Fibroblast of skin of right biceps (primary cell): ENCODE data around the gene CDX2.
"Not testable (repeated sequence)": the region's sequence is repeated elsewhere in the genome, so short reads cannot be mapped to it uniquely, and the experiment has no call there.

Experiments
- DNase-seq: peaks from one replicate; pipeline ENCODE4 v3.0.0-alpha.2; 2013

The CDX2 gene

GRCh38 chr13:27964741-27965323, 4.3 kb downstream of the CDX2 start:
- no peak for DNase-seq

- DNase-seq: not testable (repeated sequence)
These were observed 4.9 kb downstream of the CDX2 start for GRCh38 chr13:27964206-27964605.

GRCh38 chr13:27963491-27963890, 5.6 kb downstream of the CDX2 start:
- no peak for DNase-seq

GRCh38 chr13:27962982-27963381, 6.1 kb downstream of the CDX2 start:
- no peak for DNase-seq

- no peak for DNase-seq
These were observed 6.8 kb downstream of the CDX2 start for GRCh38 chr13:27962128-27962841.

GRCh38 chr13:27961227-27962085, 7.7 kb downstream of the CDX2 start:
- no peak for DNase-seq

- DNase-seq: no peak
These were observed 8.5 kb downstream of the CDX2 start for GRCh38 chr13:27960362-27961226.

- no peak for DNase-seq
These were observed 9.1 kb downstream of the CDX2 start for GRCh38 chr13:27959976-27960361.

GRCh38 chr13:27956576-27957300, 12.4 kb downstream of the CDX2 start:
- DNase-seq: no peak

- no peak for DNase-seq
These were observed 14.0 kb downstream of the CDX2 start for GRCh38 chr13:27955014-27955591.

GRCh38 chr13:27954406-27954851, 14.7 kb downstream of the CDX2 start:
- DNase-seq: peak; percentile 44

GRCh38 chr13:27953676-27954405, 15.3 kb downstream of the CDX2 start:
- DNase-seq: peak; percentile 65

- no peak for DNase-seq
These were observed 16.0 kb downstream of the CDX2 start for GRCh38 chr13:27952876-27953675.

GRCh38 chr13:27942972-27943371, 26.1 kb downstream of the CDX2 start:
- DNase-seq: no peak

- no peak for DNase-seq
These were observed 35.4 kb downstream of the CDX2 start for GRCh38 chr13:27933580-27934328.

GRCh38 chr13:27933118-27933517, 36.0 kb downstream of the CDX2 start:
- no peak for DNase-seq

GRCh38 chr13:27929868-27930267, 39.2 kb downstream of the CDX2 start:
- DNase-seq: no peak

GRCh38 chr13:27928805-27929753, 40.0 kb downstream of the CDX2 start:
- no peak for DNase-seq
